ENCODE data around the gene C1R.
A peak's percentile ranks its signal among the peaks of the same experiment; 100 is the strongest.

The C1R gene

DNA sequence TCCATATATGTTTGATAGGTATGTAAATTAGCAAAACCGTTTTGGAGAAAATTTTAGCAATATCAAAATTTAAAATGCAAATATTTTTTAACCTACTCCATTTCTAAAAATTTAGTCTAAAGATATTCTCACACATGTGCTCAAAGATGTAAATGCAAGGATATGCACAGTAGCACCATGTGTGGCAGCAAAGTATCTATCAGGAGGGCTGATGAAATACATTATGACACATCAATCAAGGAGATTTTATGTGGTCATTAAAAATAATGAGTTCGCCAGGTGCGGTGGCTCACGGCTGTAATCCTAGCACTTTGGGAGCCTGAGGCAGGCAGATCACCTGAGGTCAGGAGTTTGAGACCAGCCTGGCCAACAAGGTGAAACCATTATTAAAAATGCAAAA is 8.0 kb upstream of the C1R start:
- no peak overlapping the region for H2BK12ac ChIP-seq (ENCODE audit: low read length)
- H3K4me2 ChIP-seq (ENCODE audit: insufficient read depth, low read length, poor library complexity, severe bottlenecking): no peak overlapping the region
- H3K27ac ChIP-seq (replicated peaks; ENCODE audit: low read length): no peak overlapping the region
- H2AK5ac ChIP-seq (ENCODE audit: low read depth, low read length): no peak overlapping the region
- no peak overlapping the region for H3K4me3 ChIP-seq (ENCODE audit: low read length in 2 of 2)
- H3K9me3 ChIP-seq (replicated peaks in 1 of 2; ENCODE audit: control insufficient read depth in 2 of 2, insufficient read depth in 1 of 2, low read depth in 1 of 2, low read length in 2 of 2): no peaks in the 10 kb centered on the region
- no peak overlapping the region for H3K23ac ChIP-seq (ENCODE audit: low read depth, low read length, poor library complexity)
- H3K27me3 ChIP-seq (ENCODE audit: control insufficient read depth in 3 of 3, insufficient read depth in 3 of 3, low read depth in 1 of 3, low read length in 3 of 3): no peaks in the 10 kb centered on the region
- no peak for DNase-seq (ENCODE audit: low spot score)
- no peaks in the 10 kb centered on the region for H3K4me1 ChIP-seq (ENCODE audit: control insufficient read depth in 2 of 2, insufficient read depth in 1 of 2, low read depth in 1 of 2, low read length in 2 of 2)
- H4K8ac ChIP-seq (ENCODE audit: low read depth, low read length): no peak overlapping the region
- no peak overlapping the region for H2AFZ ChIP-seq (ENCODE audit: low read length)
- no peak overlapping the region for H3K9ac ChIP-seq (ENCODE audit: low read depth, low read length, poor library complexity)
- H4K91ac ChIP-seq (ENCODE audit: low read depth, low read length, poor library complexity): no peak overlapping the region
- H3K36me3 ChIP-seq (replicated peaks in 1 of 2; ENCODE audit: control insufficient read depth in 2 of 2, insufficient read depth in 2 of 2, low read length in 2 of 2): peaks cover 7 to 49% of the 10 kb centered on the region in 2 donors
- H3K18ac ChIP-seq (ENCODE audit: low read length): no peak overlapping the region
- no peak overlapping the region for H3K4ac ChIP-seq (ENCODE audit: low read length)
- H2BK5ac ChIP-seq (ENCODE audit: low read length): no peak overlapping the region
- H3K79me1 ChIP-seq (ENCODE audit: low read depth, low read length): peaks cover 1% of the 10 kb centered on the region
- no CpG with 5 or more reads among the region's 4 CpGs for WGBS, 2 donors (ENCODE audit: extremely low coverage in 2 of 2, insufficient read length in 2 of 2, insufficient replicate concordance in 1 of 2)
- H3K14ac ChIP-seq (ENCODE audit: low read length): no peak overlapping the region
- no peak overlapping the region for H2BK120ac ChIP-seq (ENCODE audit: low read depth, low read length)
- H2BK15ac ChIP-seq (ENCODE audit: low read length): no peak overlapping the region

- H3K79me1 ChIP-seq (ENCODE audit: low read depth, low read length): peaks cover 1% of the 10 kb centered on the region
- H4K91ac ChIP-seq (ENCODE audit: low read depth, low read length, poor library complexity): no peak overlapping the region
- H3K18ac ChIP-seq (ENCODE audit: low read length): no peak overlapping the region
- no peak overlapping the region for H2BK12ac ChIP-seq (ENCODE audit: low read length)
- H2AFZ ChIP-seq (ENCODE audit: low read length): no peak overlapping the region
- no peak overlapping the region for H2AK5ac ChIP-seq (ENCODE audit: low read depth, low read length)
- H3K27me3 ChIP-seq (ENCODE audit: control insufficient read depth in 3 of 3, insufficient read depth in 3 of 3, low read depth in 1 of 3, low read length in 3 of 3): no peaks in the 10 kb centered on the region
- H3K4me1 ChIP-seq (ENCODE audit: control insufficient read depth in 2 of 2, insufficient read depth in 1 of 2, low read depth in 1 of 2, low read length in 2 of 2): no peaks in the 10 kb centered on the region
- no peak overlapping the region for H3K4me3 ChIP-seq (ENCODE audit: low read length in 2 of 2)
- H3K9ac ChIP-seq (ENCODE audit: low read depth, low read length, poor library complexity): no peak overlapping the region
- no peak overlapping the region for H2BK5ac ChIP-seq (ENCODE audit: low read length)
- no peak overlapping the region for H4K8ac ChIP-seq (ENCODE audit: low read depth, low read length)
- H3K9me3 ChIP-seq (replicated peaks in 1 of 2; ENCODE audit: control insufficient read depth in 2 of 2, insufficient read depth in 1 of 2, low read depth in 1 of 2, low read length in 2 of 2): no peaks in the 10 kb centered on the region
- no peak overlapping the region for H2BK120ac ChIP-seq (ENCODE audit: low read depth, low read length)
- H2BK15ac ChIP-seq (ENCODE audit: low read length): no peak overlapping the region
- no peak overlapping the region for H3K27ac ChIP-seq (replicated peaks; ENCODE audit: low read length)
- peaks cover 7 to 45% of the 10 kb centered on the region in 2 donors for H3K36me3 ChIP-seq (replicated peaks in 1 of 2; ENCODE audit: control insufficient read depth in 2 of 2, insufficient read depth in 2 of 2, low read length in 2 of 2)
- no peak overlapping the region for H3K23ac ChIP-seq (ENCODE audit: low read depth, low read length, poor library complexity)
- no CpG with 5 or more reads among the region's 9 CpGs for WGBS, 2 donors (ENCODE audit: extremely low coverage in 2 of 2, insufficient read length in 2 of 2, insufficient replicate concordance in 1 of 2)
- H3K4ac ChIP-seq (ENCODE audit: low read length): no peak overlapping the region
- DNase-seq (ENCODE audit: low spot score): no peak
- H3K4me2 ChIP-seq (ENCODE audit: insufficient read depth, low read length, poor library complexity, severe bottlenecking): no peak overlapping the region
- no peak overlapping the region for H3K14ac ChIP-seq (ENCODE audit: low read length)
Observed at GRCh38 chr12:7099290-7099996, 7.2 kb upstream of the C1R start.

DNA sequence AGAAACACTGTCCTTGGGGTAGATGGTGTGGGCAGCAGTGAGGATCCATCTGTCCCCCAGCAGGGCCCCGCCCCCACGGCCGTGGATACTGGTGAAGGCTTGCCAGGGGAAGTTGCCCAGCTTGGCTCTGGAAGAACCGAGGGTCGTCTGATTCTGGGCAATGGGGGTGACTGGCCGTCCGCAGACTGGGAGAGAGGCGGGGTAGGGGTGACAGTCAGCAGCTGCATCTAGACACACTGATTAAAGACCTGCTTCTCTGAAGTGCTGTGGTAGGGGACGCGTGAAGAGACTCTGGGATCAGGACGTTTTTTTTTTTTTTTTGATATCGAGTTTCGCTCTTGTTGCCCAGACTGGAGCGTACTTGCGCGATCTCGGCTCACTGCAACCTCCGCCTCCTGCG is 4.7 kb upstream of the C1R start:
- Histone ChIP-seq H3K4me3 (ENCODE audit: low read length in 2 of 2) (no peak overlapping the region), H2BK12ac (ENCODE audit: low read length) (no peak overlapping the region), H3K79me1 (ENCODE audit: low read depth, low read length) (peaks cover 1% of the 10 kb centered on the region), H3K23ac (ENCODE audit: low read depth, low read length, poor library complexity) (no peak overlapping the region), H3K4ac (ENCODE audit: low read length) (no peak overlapping the region), H2AK5ac (ENCODE audit: low read depth, low read length) (no peak overlapping the region), H4K91ac (ENCODE audit: low read depth, low read length, poor library complexity) (no peak overlapping the region), H3K4me2 (ENCODE audit: insufficient read depth, low read length, poor library complexity, severe bottlenecking) (no peak overlapping the region), H2BK120ac (ENCODE audit: low read depth, low read length) (no peak overlapping the region), H3K18ac (ENCODE audit: low read length) (no peak overlapping the region), H3K9me3 (replicated peaks in 1 of 2; ENCODE audit: control insufficient read depth in 2 of 2, insufficient read depth in 1 of 2, low read depth in 1 of 2, low read length in 2 of 2) (no peaks in the 10 kb centered on the region), H3K14ac (ENCODE audit: low read length) (no peak overlapping the region), H2BK5ac (ENCODE audit: low read length) (no peak overlapping the region), H2AFZ (ENCODE audit: low read length) (no peak overlapping the region), H3K4me1 (ENCODE audit: control insufficient read depth in 2 of 2, insufficient read depth in 1 of 2, low read depth in 1 of 2, low read length in 2 of 2) (peaks cover 0 to 4% of the 10 kb centered on the region in 2 donors), H4K8ac (ENCODE audit: low read depth, low read length) (no peak overlapping the region), H3K36me3 (replicated peaks in 1 of 2; ENCODE audit: control insufficient read depth in 2 of 2, insufficient read depth in 2 of 2, low read length in 2 of 2) (peaks cover 4 to 23% of the 10 kb centered on the region in 2 donors), H3K27ac (replicated peaks; ENCODE audit: low read length) (no peak overlapping the region), H2BK15ac (ENCODE audit: low read length) (no peak overlapping the region), H3K9ac (ENCODE audit: low read depth, low read length, poor library complexity) (no peak overlapping the region), H3K27me3 (ENCODE audit: control insufficient read depth in 3 of 3, insufficient read depth in 3 of 3, low read depth in 1 of 3, low read length in 3 of 3) (no peaks in the 10 kb centered on the region)
- DNase-seq (ENCODE audit: low spot score): no peak
- no CpG with 5 or more reads among the region's 19 CpGs for WGBS, 2 donors (ENCODE audit: extremely low coverage in 2 of 2, insufficient read length in 2 of 2, insufficient replicate concordance in 1 of 2)

DNA sequence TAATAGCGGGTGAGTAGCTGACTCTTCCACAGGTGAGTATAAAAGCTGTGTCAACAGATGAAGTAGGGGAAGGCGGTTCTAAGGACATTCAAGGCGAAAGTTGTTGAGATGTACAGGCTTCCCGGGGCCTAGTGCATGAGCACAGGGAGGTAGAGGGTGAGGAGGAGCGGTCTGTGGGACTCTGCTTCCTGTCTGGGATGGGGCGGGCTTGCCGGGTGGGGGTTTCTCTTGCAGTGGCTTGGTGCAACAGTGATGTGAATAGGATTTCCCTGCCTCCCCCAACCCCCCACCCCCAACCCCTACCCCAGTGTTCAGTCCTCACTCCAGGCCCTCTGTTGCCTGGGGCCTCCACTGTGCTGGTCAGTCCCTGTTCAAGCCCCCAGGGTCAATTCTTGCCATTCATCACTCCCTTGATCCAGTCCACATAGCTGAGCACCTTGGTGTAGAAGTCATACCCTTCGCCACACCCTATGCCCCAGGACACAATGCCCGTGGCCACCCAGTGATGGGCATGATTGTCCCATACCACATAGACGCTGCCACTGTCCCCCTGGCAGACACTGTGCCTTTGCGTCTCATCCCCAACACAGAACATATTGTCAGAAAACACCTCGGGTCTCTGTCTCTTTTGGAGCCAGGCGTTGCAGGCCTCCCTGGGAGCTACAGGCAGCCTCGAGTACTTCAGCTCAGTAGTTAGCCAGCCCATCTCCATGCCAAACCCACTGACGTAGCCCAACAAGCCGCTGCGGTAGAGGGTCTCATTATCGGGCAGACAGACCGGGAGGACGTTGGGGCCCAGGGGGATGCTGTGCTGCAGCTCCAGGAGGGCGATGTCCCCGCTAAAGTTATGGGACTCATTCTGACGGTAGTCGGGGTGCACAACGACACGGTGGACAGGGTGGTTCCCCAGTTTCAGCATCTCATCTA is 4.0 kb upstream of the C1R start:
- H3K4me1 ChIP-seq (ENCODE audit: control insufficient read depth in 2 of 2, insufficient read depth in 1 of 2, low read depth in 1 of 2, low read length in 2 of 2): peaks cover 0 to 9% of the 10 kb centered on the region in 2 donors
- WGBS, 2 donors (ENCODE audit: extremely low coverage in 2 of 2, insufficient read length in 2 of 2, insufficient replicate concordance in 1 of 2): no CpG with 5 or more reads among the region's 26 CpGs
- H2BK15ac ChIP-seq (ENCODE audit: low read length): no peak overlapping the region
- H3K9ac ChIP-seq (ENCODE audit: low read depth, low read length, poor library complexity): peak overlapping the region; percentile 24
- H3K14ac ChIP-seq (ENCODE audit: low read length): no peak overlapping the region
- no peaks in the 10 kb centered on the region for H3K9me3 ChIP-seq (replicated peaks in 1 of 2; ENCODE audit: control insufficient read depth in 2 of 2, insufficient read depth in 1 of 2, low read depth in 1 of 2, low read length in 2 of 2)
- no peak overlapping the region for H3K4ac ChIP-seq (ENCODE audit: low read length)
- peaks cover 4 to 21% of the 10 kb centered on the region in 2 donors for H3K36me3 ChIP-seq (replicated peaks in 1 of 2; ENCODE audit: control insufficient read depth in 2 of 2, insufficient read depth in 2 of 2, low read length in 2 of 2)
- H2BK120ac ChIP-seq (ENCODE audit: low read depth, low read length): no peak overlapping the region
- H3K27me3 ChIP-seq (ENCODE audit: control insufficient read depth in 3 of 3, insufficient read depth in 3 of 3, low read depth in 1 of 3, low read length in 3 of 3): no peaks in the 10 kb centered on the region
- H3K4me3 ChIP-seq (ENCODE audit: low read length in 2 of 2): no peak overlapping the region
- no peak overlapping the region for H2BK5ac ChIP-seq (ENCODE audit: low read length)
- no peak overlapping the region for H4K8ac ChIP-seq (ENCODE audit: low read depth, low read length)
- H4K91ac ChIP-seq (ENCODE audit: low read depth, low read length, poor library complexity): no peak overlapping the region
- H2AFZ ChIP-seq (ENCODE audit: low read length): no peak overlapping the region
- no peak overlapping the region for H3K4me2 ChIP-seq (ENCODE audit: insufficient read depth, low read length, poor library complexity, severe bottlenecking)
- no peak for DNase-seq (ENCODE audit: low spot score)
- H2BK12ac ChIP-seq (ENCODE audit: low read length): no peak overlapping the region
- peak overlapping the region; percentile 32 for H3K18ac ChIP-seq (ENCODE audit: low read length)
- peaks cover 1% of the 10 kb centered on the region for H3K79me1 ChIP-seq (ENCODE audit: low read depth, low read length)
- H3K23ac ChIP-seq (ENCODE audit: low read depth, low read length, poor library complexity): no peak overlapping the region
- no peak overlapping the region for H2AK5ac ChIP-seq (ENCODE audit: low read depth, low read length)
- no peak overlapping the region for H3K27ac ChIP-seq (replicated peaks; ENCODE audit: low read length)

All from neuronal stem cell (in vitro differentiated cells).